ENCODE data around the gene RIMBP2. TPM values are rescaled to one million over a fixed set of nuclear protein-coding genes. Genes with fewer than 3 reads are reported as not detected.

The RIMBP2 gene
- total RNA-seq, 1 donor from 2014 or later, result 0.09 TPM

GRCh38 chr12:130422676-130423075 is 293.4 kb downstream of the RIMBP2 start:
- Histone ChIP-seq H3K9me3 (no peaks in the 10 kb centered on the region), H3K36me3 (no peaks in the 10 kb centered on the region), H3K27me3 (no peaks in the 10 kb centered on the region), H3K4me3 (no peak overlapping the region), H3K27ac (no peak overlapping the region), H3K4me1 (no peaks in the 10 kb centered on the region)
- ATAC-seq (no peak), DNase-seq (no peak)
- intact Hi-C loops (cut with DNase I), result no loop called here
- no peak for TF ChIP-seq CTCF (IDR thresholded peaks at IDR 0.05)

- TF ChIP-seq CTCF (IDR thresholded peaks at IDR 0.05), result no peak
- intact Hi-C loops (cut with DNase I), result no loop called here
- no peaks in the 10 kb centered on the region for H3K9me3 ChIP-seq
- no peak overlapping the region for H3K27ac ChIP-seq
- no peaks in the 10 kb centered on the region for H3K4me1 ChIP-seq
- no peak for DNase-seq
- ATAC-seq, result no peak
- no peak overlapping the region for H3K4me3 ChIP-seq
- H3K36me3 ChIP-seq, result no peaks in the 10 kb centered on the region
- no peaks in the 10 kb centered on the region for H3K27me3 ChIP-seq
Observed at GRCh38 chr12:130421896-130422295, 294.2 kb downstream of the RIMBP2 start.

GRCh38 chr12:130420071-130420470 is 296.0 kb downstream of the RIMBP2 start:
- no peaks in the 10 kb centered on the region for H3K9me3 ChIP-seq
- no peaks in the 10 kb centered on the region for H3K36me3 ChIP-seq
- no peak overlapping the region for H3K4me3 ChIP-seq
- intact Hi-C loops (cut with DNase I), result no loop called here
- no peaks in the 10 kb centered on the region for H3K27me3 ChIP-seq
- TF ChIP-seq CTCF (IDR thresholded peaks at IDR 0.05), result no peak
- ATAC-seq (no peak), DNase-seq (no peak)
- no peak overlapping the region for H3K27ac ChIP-seq
- no peaks in the 10 kb centered on the region for H3K4me1 ChIP-seq

GRCh38 chr12:130419116-130419515 is 297.0 kb downstream of the RIMBP2 start:
- H3K9me3 ChIP-seq, result no peaks in the 10 kb centered on the region
- H3K36me3 ChIP-seq, result no peaks in the 10 kb centered on the region
- intact Hi-C loops (cut with DNase I), result no loop called here
- no peak for ATAC-seq
- no peak for TF ChIP-seq CTCF (IDR thresholded peaks at IDR 0.05)
- no peaks in the 10 kb centered on the region for H3K27me3 ChIP-seq
- no peaks in the 10 kb centered on the region for H3K4me1 ChIP-seq
- no peak overlapping the region for H3K4me3 ChIP-seq
- DNase-seq, result no peak
- H3K27ac ChIP-seq, result no peak overlapping the region

GRCh38 chr12:130418251-130418650 is 297.8 kb downstream of the RIMBP2 start:
- Histone ChIP-seq H3K4me3 (no peak overlapping the region), H3K9me3 (no peaks in the 10 kb centered on the region), H3K27ac (no peak overlapping the region), H3K36me3 (no peaks in the 10 kb centered on the region), H3K4me1 (no peaks in the 10 kb centered on the region), H3K27me3 (no peaks in the 10 kb centered on the region)
- TF ChIP-seq CTCF (IDR thresholded peaks at IDR 0.05), result no peak
- no peak for DNase-seq
- ATAC-seq, result no peak
- intact Hi-C loops (cut with DNase I), result no loop called here

- TF ChIP-seq CTCF (IDR thresholded peaks at IDR 0.05), result no peak
- H3K4me3 ChIP-seq, result no peak overlapping the region
- no peaks in the 10 kb centered on the region for H3K9me3 ChIP-seq
- no peak overlapping the region for H3K27ac ChIP-seq
- H3K36me3 ChIP-seq, result no peaks in the 10 kb centered on the region
- ATAC-seq (no peak), DNase-seq (no peak)
- no peaks in the 10 kb centered on the region for H3K27me3 ChIP-seq
- H3K4me1 ChIP-seq, result no peaks in the 10 kb centered on the region
- intact Hi-C loops (cut with DNase I), result no loop called here
Observed at GRCh38 chr12:130414381-130414780, 301.7 kb downstream of the RIMBP2 start.
